Measurements from ENCODE around the gene FSIP1.

GRCh38 chr15:39665629-39666250, 116.9 kb downstream of the FSIP1 start:
- TF ChIP-seq POLR2A (IDR thresholded peaks at IDR 0.05; ENCODE audit: low read depth, low read length): no peak
- no peak for TF ChIP-seq POLR2AphosphoS5 (IDR thresholded peaks at IDR 0.05; ENCODE audit: low read depth, low read length)
- TF ChIP-seq PAX5 (IDR thresholded peaks at IDR 0.05; ENCODE audit: insufficient read depth, low read length, severe bottlenecking): no peak
- no peak for TF ChIP-seq TAF1 (IDR thresholded peaks at IDR 0.05; ENCODE audit: low read depth, low read length)
- no peak for TF ChIP-seq SPI1 (IDR thresholded peaks at IDR 0.05; ENCODE audit: low read depth, low read length)
- no peak for TF ChIP-seq POU2F2 (IDR thresholded peaks at IDR 0.05; ENCODE audit: low read depth, low read length)
